ENCODE data around the gene TMEM217.

The TMEM217 gene

DNA sequence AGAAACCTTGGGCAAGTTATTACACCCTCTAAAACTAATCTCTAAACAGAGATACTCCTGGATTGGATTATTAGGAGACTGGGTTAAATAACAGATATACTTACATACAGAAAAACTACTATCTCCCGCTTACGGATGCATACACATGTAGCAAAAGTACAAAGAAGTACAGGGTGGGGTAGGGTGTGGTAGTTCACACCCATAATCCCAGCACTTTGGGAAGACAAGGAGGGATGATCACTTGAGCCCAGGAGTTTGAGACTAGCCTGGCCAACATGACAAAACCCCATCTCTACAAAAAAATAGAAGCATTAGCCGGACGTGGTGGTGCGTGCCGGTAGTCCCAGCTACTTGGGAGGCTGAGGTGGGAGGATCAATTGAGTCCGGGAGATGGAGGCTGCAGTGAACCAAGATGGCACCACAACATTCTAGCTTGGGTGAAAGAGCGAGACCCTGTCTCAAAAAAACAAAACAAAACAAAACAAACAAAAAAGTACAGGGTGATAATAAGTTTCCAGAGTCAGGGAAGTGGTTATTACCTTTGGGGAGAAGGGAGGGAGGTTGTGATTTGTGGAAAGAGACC lies 79.9 kb downstream of the TMEM217 start:
- no peak for DNase-seq

DNA sequence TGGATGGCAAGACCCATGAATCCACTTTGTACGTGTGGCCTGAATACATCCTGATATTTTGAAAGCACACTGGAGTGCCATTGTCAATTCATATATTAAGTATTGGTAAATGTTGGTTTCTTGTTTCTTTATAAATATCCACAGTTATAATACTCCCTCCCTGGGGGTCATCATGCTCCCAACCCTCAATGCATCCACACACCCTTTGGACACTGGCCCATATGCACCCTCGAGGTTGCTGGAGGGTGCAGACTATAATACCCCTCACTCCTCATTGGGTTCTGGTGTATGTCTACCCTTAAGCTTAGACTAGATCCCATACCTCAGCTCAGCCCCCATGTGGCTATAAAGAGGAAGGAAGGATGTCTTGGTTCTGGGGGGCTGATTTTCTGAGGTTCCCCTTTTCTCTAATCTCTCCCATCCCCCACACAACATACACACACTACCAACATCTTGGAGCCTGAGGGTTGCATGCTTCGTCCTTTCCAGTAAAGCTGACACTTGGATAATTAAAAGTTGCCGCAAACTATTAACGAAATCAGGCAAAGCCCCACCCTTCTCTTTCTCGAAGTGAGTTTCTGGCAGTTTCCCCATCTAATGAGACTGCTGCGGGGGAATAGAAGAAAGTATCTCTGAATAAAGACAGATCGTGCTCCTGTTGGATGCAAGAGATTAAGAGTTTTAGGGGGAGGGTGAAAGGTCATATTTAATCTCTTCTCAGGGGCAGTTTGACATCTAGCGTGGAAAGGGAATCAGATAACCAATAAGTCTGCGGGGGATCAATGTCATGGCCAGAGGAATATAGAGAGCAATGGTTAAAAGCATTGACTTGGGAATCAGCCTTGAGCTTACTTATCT lies 80.6 kb downstream of the TMEM217 start:
- DNase-seq = no peak

DNA sequence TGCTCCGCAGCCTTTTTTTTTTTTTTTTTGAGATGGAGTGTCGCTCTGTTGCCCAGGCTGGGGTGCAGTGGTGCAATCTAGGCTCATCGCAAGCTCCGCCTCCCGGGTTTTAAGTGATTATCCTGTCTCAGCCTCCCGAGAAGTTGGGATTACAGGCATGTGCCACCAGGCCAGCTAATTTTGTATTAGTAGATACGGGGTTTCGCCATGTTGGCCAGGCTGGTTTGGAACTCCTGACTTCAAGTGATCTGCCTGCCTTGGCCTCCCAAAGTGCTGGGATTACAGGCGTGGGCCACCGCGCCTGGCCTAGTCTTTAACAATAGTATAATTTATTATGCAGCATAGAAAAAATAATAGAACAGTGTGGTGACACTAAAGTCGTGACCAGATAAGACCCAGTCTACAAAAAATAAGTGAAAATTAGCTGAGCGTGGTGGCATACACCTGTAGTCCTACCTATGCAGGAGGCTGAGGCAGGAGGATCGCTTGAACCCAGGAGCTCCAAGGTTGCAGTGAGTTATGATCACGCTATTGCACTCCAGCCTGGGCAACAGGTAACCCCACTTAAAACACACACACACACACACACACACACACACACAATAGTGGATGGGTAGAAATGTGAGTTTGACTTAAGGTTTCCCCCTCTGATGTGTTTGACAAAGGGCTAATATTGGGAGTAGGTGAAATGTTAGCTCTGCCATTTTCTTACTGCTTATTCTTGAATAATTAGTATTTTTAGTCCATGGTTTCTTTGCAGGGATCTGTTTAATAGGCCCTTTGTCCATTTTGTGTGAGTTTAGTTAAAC lies 81.5 kb downstream of the TMEM217 start:
- no peak for DNase-seq

DNA sequence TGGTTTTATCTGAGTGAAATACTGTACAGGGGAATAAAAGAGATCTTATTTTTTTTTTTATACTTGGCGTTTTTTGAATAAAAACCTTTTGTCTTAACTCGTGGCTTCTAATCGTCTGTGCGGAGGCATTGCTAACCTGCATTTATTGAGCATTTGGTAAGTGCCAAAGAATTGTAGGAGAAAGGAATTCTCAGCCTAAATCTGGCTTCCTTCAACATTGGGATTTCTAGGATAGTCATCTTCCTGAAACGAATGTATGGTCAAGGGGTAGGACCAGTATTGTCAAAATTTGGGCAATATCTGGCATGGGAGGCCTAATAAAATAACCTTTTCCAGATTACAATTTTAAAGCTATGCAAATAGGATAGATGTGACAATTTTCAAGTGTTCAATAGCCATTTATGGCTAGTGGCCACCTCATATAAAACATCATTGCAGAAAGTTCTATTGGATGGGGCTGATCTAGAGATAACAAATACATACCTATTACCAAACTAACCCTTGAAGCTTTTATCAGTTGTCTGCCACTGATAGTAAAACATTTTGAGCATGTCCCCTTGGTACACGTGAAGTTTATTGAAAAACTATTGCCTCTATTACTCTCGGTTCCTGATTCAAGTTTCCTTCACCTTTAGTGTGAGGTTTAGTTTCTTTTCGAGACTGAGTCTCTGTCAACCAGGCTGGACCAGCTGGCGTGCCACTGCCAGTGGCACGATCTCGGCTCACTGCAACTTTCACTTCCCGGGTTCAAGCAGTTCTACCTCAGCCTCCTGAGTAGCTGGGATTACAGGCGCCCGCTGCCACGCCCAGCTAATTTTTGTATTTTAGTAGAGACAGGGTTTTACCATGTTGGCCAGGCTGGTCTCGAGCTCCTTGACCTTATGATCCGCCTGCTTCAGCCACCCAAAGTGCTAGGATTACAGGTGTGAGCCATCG lies 82.3 kb downstream of the TMEM217 start:
- no peak for DNase-seq

DNA sequence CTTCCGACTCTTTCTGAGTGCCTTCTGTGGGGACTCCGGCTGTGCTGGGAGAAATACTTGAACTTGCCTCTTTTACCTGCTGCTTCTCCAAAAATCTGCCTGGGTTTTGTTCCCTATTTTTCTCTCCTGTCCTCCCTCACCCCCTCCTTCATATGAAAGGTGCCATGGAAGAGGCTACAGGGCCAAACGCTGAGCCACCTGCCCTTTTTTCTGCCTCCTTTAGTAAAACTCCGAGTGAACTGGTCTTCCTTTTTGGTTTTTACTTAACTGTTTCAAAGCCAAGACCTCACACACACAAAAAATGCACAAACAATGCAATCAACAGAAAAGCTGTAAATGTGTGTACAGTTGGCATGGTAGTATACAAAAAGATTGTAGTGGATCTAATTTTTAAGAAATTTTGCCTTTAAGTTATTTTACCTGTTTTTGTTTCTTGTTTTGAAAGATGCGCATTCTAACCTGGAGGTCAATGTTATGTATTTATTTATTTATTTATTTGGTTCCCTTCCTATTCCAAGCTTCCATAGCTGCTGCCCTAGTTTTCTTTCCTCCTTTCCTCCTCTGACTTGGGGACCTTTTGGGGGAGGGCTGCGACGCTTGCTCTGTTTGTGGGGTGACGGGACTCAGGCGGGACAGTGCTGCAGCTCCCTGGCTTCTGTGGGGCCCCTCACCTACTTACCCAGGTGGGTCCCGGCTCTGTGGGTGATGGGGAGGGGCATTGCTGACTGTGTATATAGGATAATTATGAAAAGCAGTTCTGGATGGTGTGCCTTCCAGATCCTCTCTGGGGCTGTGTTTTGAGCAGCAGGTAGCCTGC lies 83.2 kb downstream of the TMEM217 start:
- no peak for DNase-seq

DNA sequence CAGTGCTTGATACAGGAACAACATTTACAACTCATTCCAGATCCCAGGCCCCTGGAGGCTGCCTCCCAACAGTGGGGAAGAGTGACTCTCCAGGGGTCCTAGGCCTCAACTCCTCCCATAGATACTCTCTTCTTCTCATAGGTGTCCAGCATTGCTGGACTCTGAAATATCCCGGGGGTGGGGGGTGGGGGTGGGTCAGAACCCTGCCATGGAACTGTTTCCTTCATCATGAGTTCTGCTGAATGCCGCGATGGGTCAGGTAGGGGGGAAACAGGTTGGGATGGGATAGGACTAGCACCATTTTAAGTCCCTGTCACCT lies 83.8 kb downstream of the TMEM217 start:
- no peak for DNase-seq

DNA sequence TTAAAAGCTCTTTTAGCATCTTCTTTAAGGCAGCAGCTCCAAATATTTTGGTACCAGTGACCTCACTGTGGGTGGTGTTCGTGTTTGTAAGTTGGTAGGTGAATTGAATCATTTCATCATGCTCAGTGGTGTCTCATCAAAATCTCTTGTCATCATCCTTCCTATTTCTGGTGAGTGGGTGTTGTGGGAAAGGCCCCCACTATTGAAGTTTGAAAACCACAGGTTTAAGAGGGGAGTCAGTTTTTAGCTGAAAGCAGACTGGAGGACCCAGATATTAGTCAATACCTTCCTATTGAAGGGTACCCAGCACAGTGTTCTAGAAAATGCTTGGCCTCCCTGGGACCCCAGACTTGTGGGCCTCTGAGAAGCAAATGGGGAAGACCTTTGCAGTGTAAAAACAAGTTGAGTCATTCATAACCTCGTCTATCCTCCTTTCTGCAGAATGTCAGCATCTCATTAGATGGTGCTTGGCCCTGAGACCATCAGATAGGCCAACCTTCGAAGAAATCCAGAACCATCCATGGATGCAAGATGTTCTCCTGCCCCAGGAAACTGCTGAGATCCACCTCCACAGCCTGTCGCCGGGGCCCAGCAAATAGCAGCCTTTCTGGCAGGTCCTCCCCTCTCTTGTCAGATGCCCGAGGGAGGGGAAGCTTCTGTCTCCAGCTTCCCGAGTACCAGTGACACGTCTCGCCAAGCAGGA lies 84.3 kb downstream of the TMEM217 start:
- no peak for DNase-seq

DNA sequence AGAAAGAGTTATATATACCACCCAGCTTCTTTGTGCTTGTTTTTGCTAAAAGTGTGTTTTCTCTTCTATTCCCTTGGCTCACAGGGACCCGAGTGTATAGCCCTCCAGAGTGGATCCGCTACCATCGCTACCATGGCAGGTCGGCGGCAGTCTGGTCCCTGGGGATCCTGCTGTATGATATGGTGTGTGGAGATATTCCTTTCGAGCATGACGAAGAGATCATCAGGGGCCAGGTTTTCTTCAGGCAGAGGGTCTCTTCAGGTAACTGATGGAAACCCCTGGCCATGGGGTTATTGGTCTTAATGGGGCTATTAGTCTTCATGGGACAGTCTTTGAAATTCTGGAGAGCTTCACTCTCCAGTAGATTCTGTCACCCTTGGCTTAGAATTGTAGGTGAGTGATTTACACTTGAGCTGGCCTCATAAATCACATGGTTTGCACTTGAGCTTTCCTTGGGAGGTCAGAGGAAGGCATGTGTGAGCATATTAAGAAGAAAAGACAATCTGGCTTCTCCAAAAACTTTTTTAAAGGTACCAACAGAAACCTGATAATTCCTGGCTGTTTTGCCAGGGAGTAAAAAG lies 84.9 kb downstream of the TMEM217 start:
- no peak for DNase-seq

DNA sequence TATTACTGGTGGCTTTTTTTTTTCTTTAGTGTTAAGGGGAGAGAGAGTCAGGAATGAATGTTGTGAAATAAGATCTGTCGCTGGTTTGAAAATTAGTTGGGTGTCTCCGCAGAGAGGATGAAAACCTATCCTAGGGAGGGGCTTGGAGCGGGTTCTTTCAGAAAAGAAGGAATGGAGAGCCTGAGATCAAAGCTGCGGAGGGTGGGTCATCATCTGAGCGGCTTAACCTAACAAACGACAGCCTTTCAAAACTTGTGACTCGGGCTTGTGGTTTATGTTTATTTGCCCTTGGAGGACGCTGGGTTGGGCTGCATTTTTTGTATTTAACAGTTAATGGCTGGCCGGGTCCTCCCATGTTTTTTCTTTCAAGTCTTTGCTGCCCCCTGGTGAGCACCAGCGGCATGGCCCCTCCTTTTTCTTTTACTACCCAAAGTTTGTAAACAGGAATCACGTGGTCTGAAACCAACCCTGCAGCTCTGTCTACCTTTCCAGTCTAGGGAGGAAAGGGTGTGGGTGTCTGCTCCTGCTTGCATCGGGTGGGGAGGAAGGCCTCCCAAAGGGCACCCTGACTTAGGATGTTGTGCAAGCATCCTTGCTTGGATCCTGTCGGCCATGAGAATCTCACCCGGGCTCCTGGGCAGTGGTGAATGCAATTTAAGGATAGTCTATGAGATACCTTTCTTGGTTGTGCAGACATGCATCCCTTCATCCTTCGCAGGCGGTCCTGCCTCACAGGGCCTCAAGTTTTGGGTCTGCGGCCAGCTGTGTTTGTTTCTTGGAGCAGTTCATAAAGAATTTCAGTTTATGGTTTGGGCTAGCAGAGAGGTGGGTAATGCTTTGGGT lies 85.8 kb downstream of the TMEM217 start:
- peak; percentile 50 for DNase-seq

DNA sequence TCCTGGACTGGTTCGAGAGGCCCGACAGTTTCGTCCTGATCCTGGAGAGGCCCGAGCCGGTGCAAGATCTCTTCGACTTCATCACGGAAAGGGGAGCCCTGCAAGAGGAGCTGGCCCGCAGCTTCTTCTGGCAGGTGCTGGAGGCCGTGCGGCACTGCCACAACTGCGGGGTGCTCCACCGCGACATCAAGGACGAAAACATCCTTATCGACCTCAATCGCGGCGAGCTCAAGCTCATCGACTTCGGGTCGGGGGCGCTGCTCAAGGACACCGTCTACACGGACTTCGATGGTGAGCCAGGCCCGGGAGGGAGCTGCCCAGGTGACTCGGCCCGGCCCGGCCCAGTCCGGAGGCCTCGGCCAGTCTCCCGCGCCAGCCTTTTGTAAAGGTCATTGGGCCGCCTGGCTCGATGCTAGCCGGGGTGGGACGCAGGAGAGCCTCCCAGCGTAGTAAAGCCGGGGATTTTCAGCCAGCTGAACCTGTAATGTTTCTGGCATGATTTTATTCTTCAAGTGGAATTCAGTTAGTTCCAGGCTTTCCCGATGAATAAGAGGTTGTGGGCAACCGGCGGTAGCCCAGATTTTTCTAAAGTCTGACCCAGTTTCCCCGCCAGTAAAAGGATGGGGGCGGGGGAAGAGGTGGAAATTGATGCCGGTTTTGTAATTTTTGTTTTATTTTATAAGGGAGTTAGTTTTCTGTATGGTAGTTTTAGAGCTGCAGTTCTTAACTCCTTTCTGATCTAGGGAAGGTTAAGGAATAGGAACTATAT lies 86.6 kb downstream of the TMEM217 start:
- DNase-seq = no peak

DNA sequence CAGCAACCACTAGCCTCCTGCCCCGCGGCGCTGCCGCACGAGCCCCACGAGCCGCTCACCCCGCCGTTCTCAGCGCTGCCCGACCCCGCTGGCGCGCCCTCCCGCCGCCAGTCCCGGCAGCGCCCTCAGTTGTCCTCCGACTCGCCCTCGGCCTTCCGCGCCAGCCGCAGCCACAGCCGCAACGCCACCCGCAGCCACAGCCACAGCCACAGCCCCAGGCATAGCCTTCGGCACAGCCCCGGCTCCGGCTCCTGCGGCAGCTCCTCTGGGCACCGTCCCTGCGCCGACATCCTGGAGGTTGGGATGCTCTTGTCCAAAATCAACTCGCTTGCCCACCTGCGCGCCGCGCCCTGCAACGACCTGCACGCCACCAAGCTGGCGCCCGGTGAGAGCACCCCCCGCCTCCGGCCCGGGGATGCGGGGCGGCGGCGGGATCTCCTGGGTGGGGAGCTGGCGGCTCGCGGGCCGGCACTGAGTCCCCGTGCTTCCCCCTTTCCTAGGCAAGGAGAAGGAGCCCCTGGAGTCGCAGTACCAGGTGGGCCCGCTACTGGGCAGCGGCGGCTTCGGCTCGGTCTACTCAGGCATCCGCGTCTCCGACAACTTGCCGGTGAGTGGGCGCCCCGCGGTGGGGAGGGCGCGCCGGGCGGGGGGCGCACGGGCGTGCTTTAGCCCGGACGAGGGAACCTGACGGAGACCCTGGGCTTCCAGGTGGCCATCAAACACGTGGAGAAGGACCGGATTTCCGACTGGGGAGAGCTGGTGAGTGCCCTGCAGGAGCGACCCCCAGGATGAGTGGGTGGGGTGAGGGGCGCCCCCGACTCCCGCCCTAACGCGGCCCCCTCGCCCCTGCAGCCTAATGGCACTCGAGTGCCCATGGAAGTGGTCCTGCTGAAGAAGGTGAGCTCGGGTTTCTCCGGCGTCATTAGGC lies 87.4 kb downstream of the TMEM217 start:
- DNase-seq = no peak

DNA sequence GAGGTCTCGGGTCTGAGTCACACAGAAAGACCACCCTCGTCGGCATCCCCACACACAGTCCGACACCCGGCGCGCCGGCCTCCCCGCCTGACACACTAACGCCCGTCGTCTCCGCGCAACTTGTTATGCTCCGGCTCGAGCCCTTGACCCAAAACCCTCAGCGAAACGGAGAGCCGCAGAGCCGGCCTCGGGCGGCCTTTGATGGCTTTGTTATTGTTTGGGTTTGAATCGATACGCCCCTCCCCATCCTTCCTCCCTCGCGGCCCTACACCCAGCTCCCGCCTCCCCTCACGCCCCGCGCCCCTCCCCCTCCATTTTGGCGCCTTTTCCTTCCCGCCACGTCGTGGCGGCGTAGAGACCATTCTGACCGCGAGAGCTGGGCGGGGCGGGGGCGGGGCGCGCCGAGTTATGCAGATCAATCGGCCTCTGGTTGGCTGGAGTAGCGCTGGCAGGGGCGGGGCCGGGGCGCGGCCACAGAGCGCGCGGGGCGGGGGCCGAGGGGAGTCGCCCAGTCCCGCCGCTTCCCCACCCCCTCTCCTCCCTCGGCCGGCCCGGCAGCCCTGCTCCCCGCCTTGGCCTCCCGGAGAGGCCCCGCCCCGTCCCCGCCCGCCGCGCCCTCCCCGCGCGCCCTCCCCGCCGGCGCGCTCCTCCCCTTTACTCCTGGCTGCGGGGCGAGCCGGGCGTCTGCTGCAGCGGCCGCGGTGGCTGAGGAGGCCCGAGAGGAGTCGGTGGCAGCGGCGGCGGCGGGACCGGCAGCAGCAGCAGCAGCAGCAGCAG lies 88.3 kb downstream of the TMEM217 start, which contains the start of gene PIM1:
Gene PIM1, plus strand, starts transcription at position 657 of the 777 bp plus-strand sequence. CDS start 424 bp downstream, outside the sequence.
- peak; percentile 93 for DNase-seq

DNA sequence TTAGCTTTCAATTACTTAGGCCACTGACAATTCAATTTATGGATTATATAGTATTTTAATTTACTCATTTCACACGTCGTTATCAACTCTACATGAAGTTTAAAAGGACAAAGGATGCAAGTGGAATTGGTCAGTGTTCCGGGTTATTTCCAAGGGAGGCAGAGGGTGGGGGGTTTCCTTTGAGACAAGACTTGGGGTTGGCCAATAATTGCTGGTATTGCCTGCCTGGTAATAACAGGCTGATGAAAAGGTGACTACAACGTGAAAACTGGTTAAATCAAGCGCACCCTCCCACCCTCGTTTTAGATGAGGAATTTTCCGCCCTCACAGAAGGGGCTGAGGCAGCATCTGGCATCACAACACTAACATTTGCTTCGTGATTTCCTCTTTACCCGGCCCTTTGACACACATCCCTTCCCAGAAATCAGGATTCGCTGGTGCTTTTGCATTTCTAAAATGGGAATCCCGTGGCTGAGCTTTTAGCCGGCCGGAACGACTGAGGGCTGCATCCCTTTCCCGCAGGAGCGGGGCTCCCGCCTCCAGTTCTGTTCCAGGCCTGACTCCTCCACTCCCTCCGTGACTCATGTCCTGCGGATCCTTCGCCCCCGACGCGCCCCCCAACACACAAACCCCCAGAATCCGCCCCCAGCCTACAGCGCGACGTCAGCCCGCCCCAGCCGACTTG lies 89.0 kb downstream of the TMEM217 start:
- DNase-seq = no peak

DNA sequence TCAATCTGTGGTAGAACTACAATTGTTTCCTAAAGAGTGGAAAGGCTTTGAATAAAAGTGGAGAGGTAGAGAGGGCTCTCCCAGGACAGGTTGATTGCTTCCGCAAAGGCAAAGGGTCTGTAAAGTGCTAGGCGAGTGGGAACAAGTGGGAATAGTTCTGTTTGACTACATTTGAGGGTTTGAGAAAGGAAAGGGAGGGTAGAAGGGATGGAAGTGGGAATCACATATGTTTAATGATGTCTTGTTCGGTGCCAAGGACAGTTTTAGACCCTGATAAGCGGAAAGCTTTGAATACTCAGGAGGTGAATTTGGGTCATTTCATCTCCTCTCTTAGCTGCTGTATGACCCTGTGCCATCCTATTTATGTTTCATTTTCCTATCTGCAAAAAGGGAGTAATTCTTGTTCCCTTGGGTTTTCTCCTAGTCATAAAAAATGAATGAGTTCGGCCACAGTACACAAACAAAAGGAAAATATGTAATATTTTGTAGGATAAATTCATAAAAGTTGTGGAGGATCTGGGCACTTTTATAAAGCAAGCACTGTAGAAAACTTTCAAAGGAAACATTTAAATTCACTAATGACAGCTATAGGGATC lies 89.7 kb downstream of the TMEM217 start:
- DNase-seq = no peak

DNA sequence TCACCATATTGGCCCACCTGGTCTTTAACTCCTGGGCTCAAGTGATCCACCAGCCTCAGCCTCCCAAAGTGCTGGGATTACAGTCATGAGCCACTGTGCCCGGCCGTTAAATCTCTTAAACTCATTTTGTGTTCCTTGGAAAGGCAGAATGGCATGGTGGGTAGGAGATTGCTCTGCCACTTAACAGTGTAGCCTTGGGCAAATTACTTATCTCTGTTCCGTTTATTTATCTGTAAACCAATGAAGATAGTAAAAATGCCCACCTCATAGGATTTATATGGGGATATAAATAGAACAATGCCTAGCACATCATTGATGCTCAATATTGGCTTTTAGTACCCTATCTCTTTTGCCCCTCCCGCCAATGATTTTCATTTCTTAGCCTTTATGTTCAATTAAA lies 95.2 kb downstream of the TMEM217 start:
- no peak for DNase-seq
